ENCODE results near the gene HSPB9. TPM values are rescaled to one million over a fixed set of nuclear protein-coding genes. Genes with fewer than 3 reads are reported as not detected.

The HSPB9 gene
- polyA plus RNA-seq, 1 donor from 2014 or later: not detected

GRCh38 chr17:42118126-42118510, 4.5 kb upstream of the HSPB9 start:
- Histone ChIP-seq H3F3A (ENCODE audit: insufficient read depth, low read length, poor library complexity, severe bottlenecking) (no peaks in the 10 kb centered on the region), H3K27ac (ENCODE audit: low read length) (no peak overlapping the region), H4K20me1 (ENCODE audit: insufficient read depth) (no peaks in the 10 kb centered on the region), H3K4me3 (ENCODE audit: low read length) (no peak overlapping the region), H2AFZ (ENCODE audit: low read depth, low read length) (no peak overlapping the region), H3K4me2 (ENCODE audit: low read length) (no peak overlapping the region), H3K27me3 (ENCODE audit: insufficient read depth, low read depth, low read length) (no peaks in the 10 kb centered on the region), H3K9ac (ENCODE audit: low read length) (no peak overlapping the region), H3K36me3 (ENCODE audit: insufficient read depth, low read length) (no peaks in the 10 kb centered on the region), H3K9me3 (ENCODE audit: low read length) (no peaks in the 10 kb centered on the region), H3K79me2 (replicated peaks; ENCODE audit: insufficient read depth, low read length) (no peaks in the 10 kb centered on the region), H3K9me2 (ENCODE audit: insufficient read depth, low read length) (no peaks in the 10 kb centered on the region)
- no peak for TF ChIP-seq EP300 (conservative IDR thresholded peaks at IDR 0.05; ENCODE audit: poor library complexity, severe bottlenecking)
- TF ChIP-seq MXI1 (conservative IDR thresholded peaks at IDR 0.05; ENCODE audit: poor library complexity, severe bottlenecking): no peak
- no peak for TF ChIP-seq POLR2AphosphoS5 (IDR thresholded peaks at IDR 0.05)
- no peak for TF ChIP-seq EZH2 (IDR thresholded peaks at IDR 0.05; ENCODE audit: borderline replicate concordance, insufficient read depth, low read length, poor library complexity, severe bottlenecking)
- TF ChIP-seq, protein P1, sequence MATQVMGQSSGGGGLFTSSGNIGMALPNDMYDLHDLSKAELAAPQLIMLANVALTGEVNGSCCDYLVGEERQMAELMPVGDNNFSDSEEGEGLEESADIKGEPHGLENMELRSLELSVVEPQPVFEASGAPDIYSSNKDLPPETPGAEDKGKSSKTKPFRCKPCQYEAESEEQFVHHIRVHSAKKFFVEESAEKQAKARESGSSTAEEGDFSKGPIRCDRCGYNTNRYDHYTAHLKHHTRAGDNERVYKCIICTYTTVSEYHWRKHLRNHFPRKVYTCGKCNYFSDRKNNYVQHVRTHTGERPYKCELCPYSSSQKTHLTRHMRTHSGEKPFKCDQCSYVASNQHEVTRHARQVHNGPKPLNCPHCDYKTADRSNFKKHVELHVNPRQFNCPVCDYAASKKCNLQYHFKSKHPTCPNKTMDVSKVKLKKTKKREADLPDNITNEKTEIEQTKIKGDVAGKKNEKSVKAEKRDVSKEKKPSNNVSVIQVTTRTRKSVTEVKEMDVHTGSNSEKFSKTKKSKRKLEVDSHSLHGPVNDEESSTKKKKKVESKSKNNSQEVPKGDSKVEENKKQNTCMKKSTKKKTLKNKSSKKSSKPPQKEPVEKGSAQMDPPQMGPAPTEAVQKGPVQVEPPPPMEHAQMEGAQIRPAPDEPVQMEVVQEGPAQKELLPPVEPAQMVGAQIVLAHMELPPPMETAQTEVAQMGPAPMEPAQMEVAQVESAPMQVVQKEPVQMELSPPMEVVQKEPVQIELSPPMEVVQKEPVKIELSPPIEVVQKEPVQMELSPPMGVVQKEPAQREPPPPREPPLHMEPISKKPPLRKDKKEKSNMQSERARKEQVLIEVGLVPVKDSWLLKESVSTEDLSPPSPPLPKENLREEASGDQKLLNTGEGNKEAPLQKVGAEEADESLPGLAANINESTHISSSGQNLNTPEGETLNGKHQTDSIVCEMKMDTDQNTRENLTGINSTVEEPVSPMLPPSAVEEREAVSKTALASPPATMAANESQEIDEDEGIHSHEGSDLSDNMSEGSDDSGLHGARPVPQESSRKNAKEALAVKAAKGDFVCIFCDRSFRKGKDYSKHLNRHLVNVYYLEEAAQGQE (IDR thresholded peaks at IDR 0.05; ENCODE audit: borderline replicate concordance): no peak
- no peak for TF ChIP-seq CTCF (IDR thresholded peaks at IDR 0.05; ENCODE audit: poor library complexity, severe bottlenecking)
- no peak for TF ChIP-seq SMC3 (conservative IDR thresholded peaks at IDR 0.05; ENCODE audit: poor library complexity)
- no peak for TF ChIP-seq RAD21 (conservative IDR thresholded peaks at IDR 0.05)
- no peak for TF ChIP-seq TAF1 (IDR thresholded peaks at IDR 0.05; ENCODE audit: low read depth)

DNA sequence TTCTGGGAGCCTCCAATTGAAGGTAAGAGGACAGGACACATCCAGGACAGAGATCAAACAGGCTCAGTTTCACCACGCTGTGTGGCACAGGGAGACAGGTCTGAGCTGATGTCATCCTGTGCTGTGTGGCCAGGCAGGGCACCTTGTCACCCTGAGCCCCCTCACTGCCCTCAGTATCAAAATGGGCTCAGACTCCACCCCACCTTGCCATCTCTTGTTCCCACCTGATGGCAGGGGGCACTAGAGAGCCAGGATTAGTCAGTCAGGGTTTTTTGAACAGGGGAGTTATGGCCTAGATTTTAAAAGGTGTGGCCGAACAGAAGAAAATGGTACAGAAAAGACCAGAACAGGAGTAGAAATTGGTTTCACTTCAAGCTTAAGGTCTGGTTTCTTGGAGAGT, 4.1 kb upstream of the HSPB9 start:
- Histone ChIP-seq H3K4me2 (ENCODE audit: low read length) (no peak overlapping the region), H3K79me2 (replicated peaks; ENCODE audit: insufficient read depth, low read length) (no peaks in the 10 kb centered on the region), H3K9ac (ENCODE audit: low read length) (no peak overlapping the region), H3K27me3 (ENCODE audit: insufficient read depth, low read depth, low read length) (no peaks in the 10 kb centered on the region), H3K36me3 (ENCODE audit: insufficient read depth, low read length) (no peaks in the 10 kb centered on the region), H3F3A (ENCODE audit: insufficient read depth, low read length, poor library complexity, severe bottlenecking) (no peaks in the 10 kb centered on the region), H4K20me1 (ENCODE audit: insufficient read depth) (no peaks in the 10 kb centered on the region), H3K4me3 (ENCODE audit: low read length) (no peak overlapping the region), H2AFZ (ENCODE audit: low read depth, low read length) (no peak overlapping the region), H3K27ac (ENCODE audit: low read length) (no peak overlapping the region), H3K9me3 (ENCODE audit: low read length) (no peaks in the 10 kb centered on the region), H3K9me2 (ENCODE audit: insufficient read depth, low read length) (no peaks in the 10 kb centered on the region)
- TF ChIP-seq TAF1 (IDR thresholded peaks at IDR 0.05; ENCODE audit: low read depth) (no peak), CTCF (IDR thresholded peaks at IDR 0.05; ENCODE audit: poor library complexity, severe bottlenecking) (peak; percentile 31)

Measured in neural cell (in vitro differentiated cells).